ENCODE results near the gene COL6A1.

COL6A1 gene

DNA sequence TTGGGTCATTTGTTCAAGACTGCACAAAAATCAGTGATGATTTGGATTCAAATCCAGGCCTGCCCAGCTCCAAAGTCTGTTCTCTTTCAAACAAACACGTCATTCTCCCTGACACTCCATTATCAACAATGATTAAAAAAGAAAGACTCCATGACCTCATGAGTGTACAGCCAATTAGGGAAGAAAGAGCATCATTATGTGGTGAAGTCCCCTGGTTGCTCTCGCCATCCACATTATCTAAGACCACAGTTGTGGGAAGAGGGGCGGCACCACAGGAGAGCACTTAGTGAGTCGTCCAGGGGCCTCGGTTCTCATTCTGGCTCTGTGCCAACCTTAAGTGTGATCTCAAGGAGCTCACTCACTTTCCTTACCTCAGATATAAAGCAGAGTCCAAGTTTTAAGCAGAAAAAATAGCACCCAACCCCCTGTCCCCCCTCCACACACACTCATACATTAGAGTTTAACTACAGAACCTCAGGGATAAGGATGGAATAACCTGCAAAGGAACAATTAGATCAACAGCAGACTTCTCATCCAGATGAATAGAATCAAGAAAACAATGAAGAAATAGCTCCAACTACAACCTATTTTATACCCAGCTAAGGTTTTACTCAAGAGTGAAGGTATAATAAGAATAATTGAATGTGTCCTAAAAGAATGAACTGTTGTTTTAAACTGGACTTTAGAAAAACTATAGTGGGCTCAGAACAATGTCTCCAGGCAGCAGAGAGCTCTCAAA lies 47.8 kb downstream of the COL6A1 start:
- H3K36me3 ChIP-seq (ENCODE audit: insufficient read depth, low read length), result no peaks in the 10 kb centered on the region

DNA sequence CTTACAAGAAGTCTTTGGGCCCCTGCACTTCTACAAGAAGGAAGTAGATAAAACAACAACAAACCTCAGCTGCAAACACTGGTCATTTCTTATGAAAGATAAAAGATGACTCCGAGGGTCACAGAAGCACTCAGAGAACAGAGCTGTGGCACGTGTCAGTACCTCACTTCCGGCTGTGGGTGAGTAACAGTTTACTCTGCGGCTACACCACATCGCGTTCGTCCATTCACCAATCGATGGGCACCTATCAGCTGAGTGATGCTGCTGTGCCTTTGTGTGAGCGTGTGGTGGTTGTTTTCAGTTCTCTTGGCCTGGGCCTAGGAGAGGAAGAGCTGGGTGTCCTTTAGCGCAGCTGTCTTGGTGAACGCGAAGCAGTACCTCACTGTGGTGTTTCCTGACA lies 49.9 kb downstream of the COL6A1 start:
- Histone ChIP-seq H3K27me3 (ENCODE audit: insufficient read depth, low read length) (peaks cover 3% of the 10 kb centered on the region; the same call in 1 of the 2 replicates), H2AFZ (ENCODE audit: low read length) (no peak overlapping the region), H3K4me3 (ENCODE audit: low read depth, low read length, poor library complexity, severe bottlenecking) (no peak overlapping the region)

More for the DNA sequence above, 47.8 kb downstream of the COL6A1 start:
- Histone ChIP-seq H3K9me2 (ENCODE audit: low read depth, low read length) (no peaks in the 10 kb centered on the region), H4K20me1 (ENCODE audit: insufficient read depth, low read length) (no peaks in the 10 kb centered on the region), H3K4me1 (ENCODE audit: insufficient read depth, low read length, severe bottlenecking) (no peaks in the 10 kb centered on the region), H3F3A (ENCODE audit: insufficient read depth, low read length) (no peaks in the 10 kb centered on the region), H3K27me3 (ENCODE audit: insufficient read depth, low read length) (peaks cover 3% of the 10 kb centered on the region; the same call in 1 of the 2 replicates), H3K4me3 (ENCODE audit: low read depth, low read length, poor library complexity, severe bottlenecking) (no peak overlapping the region), H3K4me2 (ENCODE audit: low read length) (no peak overlapping the region), H3K27ac (ENCODE audit: low read depth, low read length, poor library complexity, severe bottlenecking) (no peak overlapping the region), H3K9ac (ENCODE audit: low read length) (no peak overlapping the region), H2AFZ (ENCODE audit: low read length) (no peak overlapping the region), H3K79me2 (ENCODE audit: insufficient read depth, low read length) (no peaks in the 10 kb centered on the region), H3K9me3 (ENCODE audit: low read length) (0 out of 2 replicates have a peak, but pooled peaks cover 4% of the 10 kb centered on the region)
- TF ChIP-seq, protein P1, sequence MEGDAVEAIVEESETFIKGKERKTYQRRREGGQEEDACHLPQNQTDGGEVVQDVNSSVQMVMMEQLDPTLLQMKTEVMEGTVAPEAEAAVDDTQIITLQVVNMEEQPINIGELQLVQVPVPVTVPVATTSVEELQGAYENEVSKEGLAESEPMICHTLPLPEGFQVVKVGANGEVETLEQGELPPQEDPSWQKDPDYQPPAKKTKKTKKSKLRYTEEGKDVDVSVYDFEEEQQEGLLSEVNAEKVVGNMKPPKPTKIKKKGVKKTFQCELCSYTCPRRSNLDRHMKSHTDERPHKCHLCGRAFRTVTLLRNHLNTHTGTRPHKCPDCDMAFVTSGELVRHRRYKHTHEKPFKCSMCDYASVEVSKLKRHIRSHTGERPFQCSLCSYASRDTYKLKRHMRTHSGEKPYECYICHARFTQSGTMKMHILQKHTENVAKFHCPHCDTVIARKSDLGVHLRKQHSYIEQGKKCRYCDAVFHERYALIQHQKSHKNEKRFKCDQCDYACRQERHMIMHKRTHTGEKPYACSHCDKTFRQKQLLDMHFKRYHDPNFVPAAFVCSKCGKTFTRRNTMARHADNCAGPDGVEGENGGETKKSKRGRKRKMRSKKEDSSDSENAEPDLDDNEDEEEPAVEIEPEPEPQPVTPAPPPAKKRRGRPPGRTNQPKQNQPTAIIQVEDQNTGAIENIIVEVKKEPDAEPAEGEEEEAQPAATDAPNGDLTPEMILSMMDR (IDR thresholded peaks at IDR 0.05; ENCODE audit: low read length), result no peak
- TF ChIP-seq EZH2 (IDR thresholded peaks at IDR 0.05; ENCODE audit: borderline replicate concordance, low read length), result no peak

DNA sequence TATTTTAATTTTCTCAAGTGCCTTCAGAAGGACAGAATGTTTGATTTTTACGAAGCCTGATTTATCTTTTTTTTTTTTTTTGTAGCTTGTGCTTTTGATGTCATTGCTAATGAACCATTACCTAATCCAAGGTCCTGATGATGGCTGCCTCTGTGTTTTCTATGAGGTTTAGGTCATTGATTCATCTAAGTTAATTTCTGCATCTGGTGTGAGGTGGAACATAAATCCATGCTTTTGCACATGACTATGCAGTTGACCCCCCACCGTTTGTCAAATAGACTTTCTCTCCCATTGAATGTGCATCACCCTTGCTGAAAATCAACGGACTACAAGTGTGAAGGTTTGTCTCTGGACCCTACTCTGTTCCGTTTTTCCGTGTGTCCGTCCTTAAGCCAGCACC lies 50.5 kb downstream of the COL6A1 start:
- Histone ChIP-seq H3K9me3 (ENCODE audit: low read length) (0 out of 2 replicates have a peak, but pooled peaks cover 4% of the 10 kb centered on the region), H3K36me3 (ENCODE audit: insufficient read depth, low read length) (no peaks in the 10 kb centered on the region), H3F3A (ENCODE audit: insufficient read depth, low read length) (no peaks in the 10 kb centered on the region), H2AFZ (ENCODE audit: low read length) (no peak overlapping the region), H3K4me3 (ENCODE audit: low read depth, low read length, poor library complexity, severe bottlenecking) (no peak overlapping the region), H3K27ac (ENCODE audit: low read depth, low read length, poor library complexity, severe bottlenecking) (no peak overlapping the region), H3K27me3 (ENCODE audit: insufficient read depth, low read length) (peaks cover 3% of the 10 kb centered on the region; the same call in 1 of the 2 replicates), H3K4me1 (ENCODE audit: insufficient read depth, low read length, severe bottlenecking) (no peaks in the 10 kb centered on the region), H3K79me2 (ENCODE audit: insufficient read depth, low read length) (no peaks in the 10 kb centered on the region), H3K4me2 (ENCODE audit: low read length) (no peak overlapping the region), H4K20me1 (ENCODE audit: insufficient read depth, low read length) (no peaks in the 10 kb centered on the region), H3K9me2 (ENCODE audit: low read depth, low read length) (no peaks in the 10 kb centered on the region), H3K9ac (ENCODE audit: low read length) (no peak overlapping the region)
- TF ChIP-seq EZH2 (IDR thresholded peaks at IDR 0.05; ENCODE audit: borderline replicate concordance, low read length), result no peak
- TF ChIP-seq, protein P1 (IDR thresholded peaks at IDR 0.05; ENCODE audit: low read length), result no peak

More for the DNA sequence above, 49.9 kb downstream of the COL6A1 start:
- Histone ChIP-seq H3K36me3 (ENCODE audit: insufficient read depth, low read length) (no peaks in the 10 kb centered on the region), H3K9me2 (ENCODE audit: low read depth, low read length) (no peaks in the 10 kb centered on the region), H3F3A (ENCODE audit: insufficient read depth, low read length) (no peaks in the 10 kb centered on the region), H3K79me2 (ENCODE audit: insufficient read depth, low read length) (no peaks in the 10 kb centered on the region), H3K9me3 (ENCODE audit: low read length) (0 out of 2 replicates have a peak, but pooled peaks cover 4% of the 10 kb centered on the region), H3K4me1 (ENCODE audit: insufficient read depth, low read length, severe bottlenecking) (no peaks in the 10 kb centered on the region), H4K20me1 (ENCODE audit: insufficient read depth, low read length) (no peaks in the 10 kb centered on the region), H3K4me2 (ENCODE audit: low read length) (no peak overlapping the region), H3K27ac (ENCODE audit: low read depth, low read length, poor library complexity, severe bottlenecking) (no peak overlapping the region), H3K9ac (ENCODE audit: low read length) (no peak overlapping the region)
- TF ChIP-seq, protein P1 (IDR thresholded peaks at IDR 0.05; ENCODE audit: low read length), result no peak
- TF ChIP-seq EZH2 (IDR thresholded peaks at IDR 0.05; ENCODE audit: borderline replicate concordance, low read length), result no peak
